GM20000 (cell line): ENCODE measurements around the gene ADPRH.

Experiments
- DNase-seq: peaks from one replicate; pipeline ENCODE4 v3.0.0; 2012; ENCODE audit warnings: low spot score
- TF ChIP-seq, protein P1 (sequence below): IDR thresholded peaks from 2 replicates; pipeline ENCODE4 v1.5.1; 2012; ENCODE audit warnings: mild to moderate bottlenecking, control low read depth; ENCODE audit errors: extremely low read depth, missing control alignments

ADPRH gene

DNA sequence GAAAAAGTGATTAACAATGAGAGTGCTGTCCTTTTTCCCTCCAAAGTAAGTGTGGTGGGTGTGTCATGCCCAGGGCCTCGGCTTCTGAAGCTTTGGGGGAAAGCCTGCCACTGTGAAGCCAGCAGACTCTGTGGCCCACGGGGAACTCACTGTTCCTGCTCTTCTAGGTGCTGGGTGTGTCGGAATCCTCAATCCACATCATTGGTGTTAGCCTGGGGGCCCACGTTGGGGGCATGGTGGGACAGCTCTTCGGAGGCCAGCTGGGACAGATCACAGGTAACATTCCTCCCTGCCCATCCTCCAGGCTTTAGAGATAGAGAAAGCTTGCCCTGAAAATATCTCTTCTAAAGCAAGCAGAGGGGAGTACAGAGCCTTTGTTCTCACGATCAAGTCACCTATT lies 30.0 kb downstream of the ADPRH start:
- DNase-seq = no peak
- TF ChIP-seq, protein P1, sequence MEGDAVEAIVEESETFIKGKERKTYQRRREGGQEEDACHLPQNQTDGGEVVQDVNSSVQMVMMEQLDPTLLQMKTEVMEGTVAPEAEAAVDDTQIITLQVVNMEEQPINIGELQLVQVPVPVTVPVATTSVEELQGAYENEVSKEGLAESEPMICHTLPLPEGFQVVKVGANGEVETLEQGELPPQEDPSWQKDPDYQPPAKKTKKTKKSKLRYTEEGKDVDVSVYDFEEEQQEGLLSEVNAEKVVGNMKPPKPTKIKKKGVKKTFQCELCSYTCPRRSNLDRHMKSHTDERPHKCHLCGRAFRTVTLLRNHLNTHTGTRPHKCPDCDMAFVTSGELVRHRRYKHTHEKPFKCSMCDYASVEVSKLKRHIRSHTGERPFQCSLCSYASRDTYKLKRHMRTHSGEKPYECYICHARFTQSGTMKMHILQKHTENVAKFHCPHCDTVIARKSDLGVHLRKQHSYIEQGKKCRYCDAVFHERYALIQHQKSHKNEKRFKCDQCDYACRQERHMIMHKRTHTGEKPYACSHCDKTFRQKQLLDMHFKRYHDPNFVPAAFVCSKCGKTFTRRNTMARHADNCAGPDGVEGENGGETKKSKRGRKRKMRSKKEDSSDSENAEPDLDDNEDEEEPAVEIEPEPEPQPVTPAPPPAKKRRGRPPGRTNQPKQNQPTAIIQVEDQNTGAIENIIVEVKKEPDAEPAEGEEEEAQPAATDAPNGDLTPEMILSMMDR = no peak

DNA sequence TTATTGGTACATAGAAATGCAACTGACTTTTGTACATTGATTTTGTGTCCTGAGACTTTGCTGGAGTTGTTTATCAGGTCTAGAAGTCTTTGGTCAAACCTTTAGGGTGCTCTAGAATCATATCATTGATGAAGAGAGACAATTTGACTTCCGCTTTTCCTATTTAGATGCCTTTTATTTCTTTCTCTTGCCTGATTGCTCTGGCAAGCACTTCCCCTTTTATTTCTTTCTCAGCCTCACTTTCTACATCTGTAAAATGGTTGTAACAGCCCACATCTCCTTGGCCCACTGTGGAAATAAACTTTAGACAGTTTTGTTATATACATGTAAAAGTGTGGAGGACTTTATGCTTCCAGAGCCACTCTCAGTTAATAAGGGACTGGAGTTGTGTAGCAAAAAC lies 32.4 kb downstream of the ADPRH start:
- TF ChIP-seq, protein P1 = no peak
- no peak for DNase-seq

DNA sequence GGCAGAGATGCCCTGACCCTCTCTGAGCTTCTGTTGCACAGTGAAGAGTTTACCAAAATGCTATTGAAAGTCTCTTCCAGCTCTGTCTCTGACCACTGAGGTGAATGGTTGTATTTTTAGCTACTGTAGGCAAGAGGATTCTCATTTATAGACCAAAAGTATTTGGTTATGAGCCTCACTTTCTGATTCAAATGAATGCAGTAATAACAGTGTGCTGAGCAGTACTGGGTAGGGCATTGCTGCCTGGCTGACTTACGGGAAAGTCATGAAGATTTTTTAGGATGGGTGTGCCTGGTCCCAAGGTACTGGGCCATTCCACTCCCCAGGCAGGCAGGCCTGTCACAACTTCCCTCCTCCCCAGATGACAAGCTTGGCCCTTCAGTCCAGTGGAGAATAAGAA lies 33.9 kb downstream of the ADPRH start:
- no peak for DNase-seq
- TF ChIP-seq, protein P1 = no peak

DNA sequence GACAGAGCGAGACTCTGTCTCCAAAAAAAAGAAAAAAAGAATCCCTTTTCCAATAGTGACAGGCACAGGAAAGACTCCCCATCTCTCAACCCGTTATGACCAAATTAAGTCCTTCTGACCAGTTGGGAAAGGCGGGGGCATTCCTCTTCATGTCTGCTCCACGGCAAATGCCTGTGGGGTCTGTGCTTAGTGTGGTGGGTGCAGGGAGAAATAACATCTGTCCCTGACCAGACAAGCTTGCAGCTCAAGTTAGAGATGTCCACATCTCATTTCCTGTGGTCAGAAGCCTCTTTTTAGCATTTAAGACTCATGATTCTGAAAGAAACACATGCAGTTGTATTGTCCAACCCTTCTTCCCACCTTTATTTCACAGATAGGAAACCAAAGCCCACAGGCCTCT lies 34.6 kb downstream of the ADPRH start:
- TF ChIP-seq, protein P1 = no peak
- no peak for DNase-seq

DNA sequence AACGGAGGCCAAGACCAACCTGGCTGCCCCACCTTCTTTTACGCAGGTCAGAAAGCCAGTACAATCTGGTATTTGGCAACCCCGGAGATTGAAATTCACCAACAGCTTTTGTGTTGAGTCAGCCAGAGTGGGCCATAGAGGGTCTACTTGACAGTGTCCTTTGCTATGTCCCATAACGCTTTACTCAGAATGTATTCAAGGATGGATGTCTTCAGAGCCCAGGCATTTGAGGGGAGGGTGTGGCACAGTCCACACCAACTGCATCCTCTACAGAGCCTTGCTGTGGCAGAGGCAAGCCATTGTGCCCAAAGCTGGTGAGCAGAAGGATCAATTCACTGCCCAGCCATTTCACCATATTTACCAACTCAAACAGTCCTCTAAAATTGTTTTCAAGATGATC lies 36.8 kb downstream of the ADPRH start:
- TF ChIP-seq, protein P1 = no peak
- no peak for DNase-seq

DNA sequence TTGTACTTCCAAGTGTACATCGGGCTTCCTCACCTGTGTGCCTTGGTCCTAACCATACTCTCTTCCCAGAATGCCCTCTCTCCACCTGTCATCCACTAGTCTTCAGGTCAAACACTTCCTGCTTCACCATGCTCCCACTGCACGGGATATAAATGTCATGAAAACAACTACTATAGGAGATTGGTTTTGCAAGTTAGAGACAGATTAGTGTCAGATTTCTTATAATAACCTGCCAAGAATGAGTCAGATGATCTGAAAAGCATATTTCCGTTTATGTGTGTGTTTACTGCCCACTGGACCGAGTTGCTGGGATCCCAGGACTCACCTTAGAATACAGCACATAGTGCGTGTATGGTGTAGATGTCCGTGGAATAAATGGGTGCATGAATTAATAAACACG lies 39.8 kb downstream of the ADPRH start:
- no peak for DNase-seq
- TF ChIP-seq, protein P1 = no peak

DNA sequence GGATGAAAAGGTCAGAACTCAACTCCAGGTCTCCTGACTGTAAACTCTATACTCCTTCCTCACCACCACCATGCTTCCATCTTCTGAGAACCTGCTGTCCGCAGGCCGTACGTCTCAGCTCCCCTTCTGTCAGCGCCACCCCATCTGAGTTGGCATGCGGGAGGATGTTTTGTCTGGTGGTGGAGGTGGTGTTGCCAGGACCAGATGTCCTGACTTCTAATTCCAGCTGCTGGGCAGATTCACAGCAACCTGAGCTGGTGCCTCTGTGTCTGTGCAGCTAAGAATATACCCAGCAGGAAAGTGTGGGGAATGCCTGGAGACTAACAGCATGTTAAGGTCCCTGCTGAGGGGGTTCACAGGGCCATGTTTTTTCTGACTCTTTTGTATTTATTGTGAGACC lies 41.6 kb downstream of the ADPRH start:
- TF ChIP-seq, protein P1 = no peak
- DNase-seq = no peak
